ENCODE data around the gene LGSN.
"Not testable (repeated sequence)": the region's sequence is repeated elsewhere in the genome, so short reads cannot be mapped to it uniquely, and the experiment has no call there.

The LGSN gene

GRCh38 chr6:63319939-63320338 is at the start of gene LGSN:
Gene LGSN, minus strand, starts transcription at chr6:63319983. Its CDS starts 40 bp downstream, at chr6:63319943.
- DNase-seq (ENCODE audit: low spot score), result no peak

DNA sequence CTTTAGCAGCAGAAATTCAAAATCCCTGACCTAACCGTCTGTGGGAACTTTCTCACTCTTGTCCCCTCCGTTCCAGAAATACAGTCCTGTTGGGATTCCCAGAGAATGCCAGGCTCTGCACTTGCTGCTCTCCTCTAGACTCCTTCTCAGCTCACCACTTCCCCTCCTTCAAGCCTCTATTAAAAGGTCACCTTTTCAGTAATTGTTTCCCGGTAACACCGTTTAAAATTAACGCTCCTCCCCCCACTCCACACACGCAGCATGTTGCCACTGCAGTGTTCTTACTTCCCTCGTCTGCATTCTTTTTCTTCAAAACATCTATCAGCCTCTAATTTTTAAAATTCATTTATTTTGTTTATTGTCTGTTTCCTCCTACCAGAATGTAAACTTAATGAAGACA is 48.6 kb upstream of the LGSN start:
- no peak for DNase-seq (ENCODE audit: low spot score)

- DNase-seq (ENCODE audit: low spot score), result not testable (repeated sequence)
These were observed 42.8 kb upstream of the LGSN start for GRCh38 chr6:63362500-63363120.

DNA sequence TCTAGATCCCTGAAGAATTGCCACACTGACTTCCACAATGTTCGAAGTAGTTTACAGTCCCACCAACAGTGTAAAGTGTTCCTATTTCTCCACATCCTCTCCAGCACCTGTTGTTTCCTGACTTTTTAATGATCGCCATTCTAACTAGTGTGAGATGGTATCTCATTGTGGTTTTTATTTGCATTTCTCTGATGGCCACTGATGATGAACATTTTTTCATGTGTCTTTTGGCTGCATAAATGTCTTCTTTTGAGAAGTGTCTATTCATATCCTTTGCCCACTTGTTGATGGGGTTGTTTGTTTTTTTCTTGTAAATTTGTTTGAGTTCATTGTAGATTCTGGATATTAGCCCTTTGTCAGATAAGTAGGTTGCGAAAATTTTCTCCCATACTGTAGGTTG is 37.6 kb upstream of the LGSN start:
- not testable (repeated sequence) for DNase-seq (ENCODE audit: low spot score)

- DNase-seq (ENCODE audit: low spot score), result no peak
These were observed 35.8 kb upstream of the LGSN start for GRCh38 chr6:63355632-63356031.

GRCh38 chr6:63353286-63353630 is 33.5 kb upstream of the LGSN start:
- no peak for DNase-seq (ENCODE audit: low spot score)

DNA sequence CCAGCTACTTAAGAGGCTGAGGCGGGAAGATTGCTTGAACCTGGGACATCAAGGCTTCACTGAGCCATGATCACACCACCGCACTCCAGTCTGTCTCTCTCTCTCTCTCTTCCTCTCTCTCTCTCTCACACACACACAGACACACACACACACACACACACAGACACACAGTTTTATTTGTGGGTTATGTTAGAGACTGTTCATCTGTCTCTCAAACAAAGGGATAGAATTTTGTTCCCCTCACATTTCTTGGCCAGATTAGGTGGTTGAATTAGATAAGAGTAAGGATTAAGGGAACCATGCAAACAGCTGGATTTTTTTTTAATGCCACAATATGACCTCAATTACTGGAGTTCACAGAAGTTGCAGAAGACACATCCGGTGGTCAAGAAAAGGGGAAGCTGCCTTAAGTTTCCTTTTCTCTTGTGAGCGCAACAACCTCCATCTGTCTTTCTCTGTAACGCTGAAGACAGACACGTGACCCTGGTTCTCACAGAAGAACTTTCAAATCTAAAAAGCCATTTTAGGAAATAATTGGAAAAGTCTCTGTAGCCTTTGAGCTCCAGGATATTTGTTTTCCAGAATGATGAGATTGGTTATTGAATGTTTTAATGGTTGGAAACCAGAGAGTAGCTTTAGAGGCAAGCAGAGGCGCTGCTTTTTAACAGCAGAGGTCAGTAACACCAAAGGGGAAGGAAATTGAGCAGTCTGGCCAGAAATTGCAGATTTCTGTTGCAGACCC is 32.9 kb upstream of the LGSN start:
- DNase-seq (ENCODE audit: low spot score), result peak; percentile 9

GRCh38 chr6:63352069-63352543 is 32.3 kb upstream of the LGSN start:
- peak; percentile 7 for DNase-seq (ENCODE audit: low spot score)

DNA sequence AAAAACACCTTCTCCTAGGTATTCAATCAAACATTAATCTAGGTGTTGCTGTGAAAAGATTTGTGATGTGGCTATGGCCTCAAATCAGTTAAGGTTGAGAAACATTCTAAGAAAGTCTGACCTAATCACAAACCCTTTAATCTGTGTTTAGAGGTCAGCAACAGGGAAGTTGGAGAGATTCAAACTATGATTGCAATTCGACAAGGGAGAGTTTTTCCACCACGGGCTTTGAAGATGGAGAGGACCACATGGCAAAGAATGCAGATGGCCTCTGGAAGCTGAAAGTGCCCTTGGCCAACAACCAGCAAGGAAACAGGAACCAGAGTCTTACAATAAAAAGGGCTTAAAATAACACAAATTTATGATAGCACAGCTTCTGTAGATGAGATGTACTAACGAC is 29.6 kb upstream of the LGSN start:
- no peak for DNase-seq (ENCODE audit: low spot score)

DNA sequence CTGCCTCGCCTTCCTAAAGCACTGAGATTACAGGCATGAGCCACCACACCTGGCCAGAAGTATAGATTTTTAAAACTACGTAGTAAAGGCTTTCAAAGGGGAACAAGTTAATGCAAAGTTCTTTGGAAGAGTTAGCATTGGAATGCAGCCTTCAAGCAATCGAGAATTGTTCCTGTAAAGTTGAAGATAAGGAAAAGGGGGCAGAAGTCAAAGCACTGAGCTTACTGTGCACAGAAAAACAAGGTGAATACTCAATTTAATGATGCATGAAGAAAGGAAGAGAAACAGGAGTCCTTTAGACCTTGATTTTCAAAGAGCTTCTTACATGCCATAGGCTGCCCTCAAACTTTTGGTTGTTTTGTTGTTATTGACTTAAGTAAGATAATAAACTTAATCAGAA is 29.1 kb upstream of the LGSN start:
- no peak for DNase-seq (ENCODE audit: low spot score)

DNA sequence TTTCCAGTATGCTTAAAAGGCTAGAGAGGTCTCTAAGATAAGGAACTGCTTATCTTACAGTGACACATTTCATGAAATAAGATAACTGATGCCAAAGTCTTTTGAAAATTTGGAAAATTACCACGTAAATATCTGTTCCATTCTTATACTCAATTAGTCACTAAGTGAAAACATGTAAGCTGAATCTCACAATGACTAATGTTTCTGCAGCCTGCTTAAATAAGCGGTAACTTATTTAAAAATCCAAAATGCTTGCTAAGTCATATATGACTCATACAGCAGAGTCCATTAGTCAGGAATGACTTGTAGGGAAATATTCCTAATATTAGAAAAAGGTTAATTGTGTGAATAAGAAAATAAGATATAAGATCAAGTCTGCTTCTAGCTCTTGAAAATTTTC is 27.8 kb upstream of the LGSN start:
- DNase-seq (ENCODE audit: low spot score), result no peak

DNA sequence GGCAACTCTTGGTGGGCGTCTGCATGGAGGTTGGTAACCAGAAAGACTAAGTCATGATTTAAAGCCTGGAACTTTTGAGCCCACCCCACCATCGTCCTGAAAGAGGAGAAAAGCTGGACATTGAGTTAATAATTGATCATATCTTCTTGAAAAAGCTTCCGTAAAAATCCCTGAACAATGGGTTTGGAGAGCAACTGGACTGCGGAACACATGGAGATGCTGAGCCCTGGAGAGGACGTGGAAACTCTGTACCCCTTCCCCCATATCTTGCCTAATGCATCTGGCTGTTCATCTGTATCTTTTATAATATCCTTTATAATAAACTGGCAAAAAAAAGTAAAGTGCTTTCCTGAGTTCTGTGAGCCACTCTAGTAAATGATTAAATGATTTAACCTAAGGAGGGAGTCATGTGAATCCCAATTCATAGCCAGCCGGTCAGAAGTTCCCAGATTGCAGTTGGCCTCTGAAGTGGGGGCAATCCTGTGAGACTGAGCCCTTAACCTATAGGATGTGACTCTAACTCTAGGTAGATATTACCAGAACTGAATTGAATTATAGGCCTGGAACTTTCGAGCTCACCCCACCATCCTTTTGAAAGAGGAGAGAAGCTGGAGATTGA is 26.5 kb upstream of the LGSN start:
- DNase-seq (ENCODE audit: low spot score), result no peak

- no peak for DNase-seq (ENCODE audit: low spot score)
These were observed 20.6 kb upstream of the LGSN start for GRCh38 chr6:63340351-63340750.

GRCh38 chr6:63334652-63335051 is 14.9 kb upstream of the LGSN start:
- not testable (repeated sequence) for DNase-seq (ENCODE audit: low spot score)

GRCh38 chr6:63333440-63333839 is 13.7 kb upstream of the LGSN start:
- no peak for DNase-seq (ENCODE audit: low spot score)

- DNase-seq (ENCODE audit: low spot score), result not testable (repeated sequence)
These were observed 6.8 kb upstream of the LGSN start for GRCh38 chr6:63326630-63327029.

DNA sequence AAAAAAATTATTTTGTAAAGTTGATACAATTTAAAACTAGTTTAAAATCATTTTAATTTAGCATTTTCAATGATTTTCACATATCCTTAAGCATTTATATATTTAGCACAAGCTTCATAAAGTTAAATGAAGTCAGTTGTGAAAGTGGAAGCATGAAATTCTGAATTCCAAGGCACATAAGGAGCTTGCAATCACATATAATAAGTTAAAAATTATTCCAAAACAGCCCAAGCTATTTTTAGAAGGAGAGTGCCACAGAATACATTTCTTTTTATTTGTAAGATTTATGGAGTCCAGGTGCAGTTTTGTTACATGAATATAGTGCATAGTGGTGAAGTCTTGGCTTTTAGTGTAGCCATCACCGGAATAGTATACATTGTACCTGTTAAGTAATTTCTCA is 3.2 kb upstream of the LGSN start:
- no peak for DNase-seq (ENCODE audit: low spot score)

DNA sequence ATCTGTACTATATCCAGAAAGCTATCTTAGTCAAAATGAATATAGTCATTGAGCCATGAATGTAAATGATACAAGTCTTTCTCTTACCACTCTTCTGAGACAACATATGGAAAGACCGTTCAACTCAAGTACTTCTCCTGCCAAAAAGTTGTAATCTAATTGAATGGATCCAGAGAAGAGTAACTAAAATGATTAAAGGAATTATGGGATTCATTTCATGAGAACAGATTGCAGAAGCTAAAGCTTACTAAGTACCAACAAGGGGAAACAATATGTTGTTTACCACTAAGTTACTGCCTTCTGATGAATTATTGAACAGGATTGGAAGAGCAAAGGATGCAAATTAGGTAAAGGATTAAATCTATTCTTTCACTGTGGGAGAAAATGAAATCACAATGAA is 2.0 kb upstream of the LGSN start:
- no peak for DNase-seq (ENCODE audit: low spot score)

DNA sequence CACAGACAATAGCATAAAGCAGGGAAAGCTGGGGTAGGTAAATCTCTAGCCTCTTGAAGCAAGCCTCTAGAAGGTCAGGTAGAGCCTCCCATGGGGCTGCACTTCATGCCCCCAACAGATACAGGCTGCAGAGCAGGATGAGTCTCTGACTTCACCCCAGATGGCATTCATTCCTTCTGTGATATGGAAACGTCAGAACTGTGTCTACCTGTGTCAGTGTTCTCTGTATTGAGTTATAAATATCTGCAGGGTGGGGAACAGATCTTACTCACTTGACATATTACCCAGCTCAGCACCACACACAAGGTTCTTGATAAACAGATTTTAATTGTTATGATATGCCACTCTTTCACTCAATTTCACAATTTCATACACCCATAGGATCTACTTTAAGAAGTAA is 2.1 kb downstream of the LGSN start:
- DNase-seq (ENCODE audit: low spot score), result no peak

DNA sequence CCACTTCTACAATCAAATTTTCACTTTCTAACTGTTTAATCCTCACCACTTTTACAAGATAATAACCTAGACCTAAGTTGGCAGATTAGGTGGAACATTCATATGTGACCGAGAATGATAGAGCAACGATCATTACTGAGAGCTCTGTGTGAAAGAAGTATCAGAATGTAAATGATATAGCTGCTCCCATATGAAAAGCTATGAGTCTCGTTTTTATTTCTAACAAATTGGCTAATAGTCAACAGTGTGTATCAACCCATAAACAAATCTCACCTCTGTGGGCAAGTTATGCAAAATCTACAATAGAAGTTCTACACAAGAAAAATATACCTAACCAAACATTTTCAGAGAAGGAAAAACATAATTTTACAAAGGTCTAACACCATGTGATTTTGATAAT is 3.7 kb downstream of the LGSN start:
- DNase-seq (ENCODE audit: low spot score), result no peak

- DNase-seq (ENCODE audit: low spot score), result no peak
These were observed 6.7 kb downstream of the LGSN start for GRCh38 chr6:63313111-63313510.

GRCh38 chr6:63307581-63308246 is 12.1 kb downstream of the LGSN start:
- peak; percentile 34 for DNase-seq (ENCODE audit: low spot score)

DNA sequence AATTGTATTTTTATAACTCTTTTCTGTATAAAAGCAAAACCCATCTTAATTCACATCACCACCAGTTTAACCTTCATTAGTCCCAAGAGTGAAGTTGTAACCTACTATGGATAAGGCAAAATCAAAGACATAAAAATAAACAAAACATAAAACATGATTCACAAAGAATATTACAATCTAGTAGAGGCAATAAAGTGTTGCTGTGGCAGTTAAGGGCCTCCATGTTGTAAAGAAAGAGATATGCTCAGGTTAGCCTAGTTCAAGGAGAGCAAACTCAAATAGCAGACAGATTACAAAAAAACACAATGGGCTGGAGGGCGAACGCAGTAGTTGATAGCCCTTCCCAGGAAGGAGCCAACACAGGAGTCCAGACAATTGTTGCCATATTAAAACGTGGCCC is 13.4 kb downstream of the LGSN start:
- DNase-seq (ENCODE audit: low spot score), result no peak
